Ramos (cell line): ENCODE measurements around the gene WIPF2.

ENCODE experiments used
- in situ Hi-C: fragments of 300-500 bp; cut with MboI; formaldehyde crosslinking; loops from one replicate; pipeline ENCODE4 v1.14.3; 2022; ENCODE audit warnings: low sequenced_read_pairs; ENCODE audit not compliant: unreplicated experiment

WIPF2 gene

DNA sequence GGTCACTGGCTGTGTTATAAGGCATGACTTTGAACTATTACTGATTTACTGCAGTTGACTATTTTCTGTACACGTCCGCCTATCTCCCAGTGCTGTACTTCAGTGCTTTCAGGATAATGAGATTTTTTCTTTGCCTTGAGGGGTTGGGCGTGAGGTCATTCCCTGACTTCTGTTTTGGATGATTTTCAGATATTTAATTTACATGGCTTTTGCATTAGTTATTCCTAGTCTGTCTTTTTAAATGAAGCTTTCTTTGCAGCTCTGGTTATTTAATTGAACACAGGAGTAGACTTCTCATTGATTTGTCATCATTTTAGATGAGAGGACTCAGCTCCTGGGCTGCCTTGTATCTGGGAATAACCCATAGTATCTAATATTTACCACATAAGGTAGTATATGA lies 23.7 kb downstream of the WIPF2 start:
- in situ Hi-C loops, result no loop called here

- in situ Hi-C loops, result no loop called here
These were observed 24.7 kb downstream of the WIPF2 start for GRCh38 chr17:40243761-40244160.

DNA sequence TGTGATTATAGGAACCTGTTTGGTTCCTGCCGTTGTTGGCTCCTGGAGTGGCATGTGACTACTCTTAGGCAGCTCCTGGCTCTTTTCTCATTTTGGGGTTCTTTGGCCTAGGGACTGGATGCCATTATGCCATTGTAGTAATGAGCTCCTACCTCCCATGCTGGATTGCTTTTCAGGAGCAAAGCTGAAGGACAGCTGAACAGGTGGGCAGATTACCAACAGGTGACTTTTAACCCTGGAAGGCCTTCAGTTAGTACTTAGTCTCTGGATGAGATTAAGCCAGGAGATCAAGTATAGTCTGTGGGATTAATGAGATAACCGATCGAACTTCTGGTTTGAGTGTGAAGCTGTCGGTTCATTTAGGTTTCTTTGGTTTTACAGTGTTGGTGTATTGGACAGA lies 25.2 kb downstream of the WIPF2 start:
- in situ Hi-C loops, result no loop called here

- in situ Hi-C loops, result no loop called here
These were observed 28.9 kb downstream of the WIPF2 start for GRCh38 chr17:40247926-40248495.

- in situ Hi-C loops, result no loop called here
These were observed 29.4 kb downstream of the WIPF2 start for GRCh38 chr17:40248507-40248906.

- in situ Hi-C loops, result no loop called here
These were observed 32.5 kb downstream of the WIPF2 start for GRCh38 chr17:40251576-40251975.

DNA sequence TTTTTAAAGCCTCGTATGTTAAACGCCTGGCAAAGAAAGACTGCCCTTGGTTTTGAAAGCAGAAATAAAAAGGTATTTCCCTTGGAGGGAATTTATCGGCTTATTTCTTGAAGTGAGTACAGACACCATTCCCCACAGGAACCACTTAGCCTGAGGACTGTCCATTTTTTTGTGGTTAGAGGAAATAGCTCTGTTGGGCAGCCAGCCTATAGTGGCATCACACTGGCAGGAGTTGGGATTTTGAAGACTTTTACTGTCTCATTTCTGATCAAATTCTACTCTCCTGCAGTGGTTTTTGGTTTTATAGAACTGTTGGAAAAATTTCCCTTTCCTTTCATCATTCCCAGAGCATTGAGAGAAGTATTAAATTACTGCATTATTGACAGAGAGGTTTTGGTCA lies 34.5 kb downstream of the WIPF2 start:
- in situ Hi-C loops, result no loop called here

DNA sequence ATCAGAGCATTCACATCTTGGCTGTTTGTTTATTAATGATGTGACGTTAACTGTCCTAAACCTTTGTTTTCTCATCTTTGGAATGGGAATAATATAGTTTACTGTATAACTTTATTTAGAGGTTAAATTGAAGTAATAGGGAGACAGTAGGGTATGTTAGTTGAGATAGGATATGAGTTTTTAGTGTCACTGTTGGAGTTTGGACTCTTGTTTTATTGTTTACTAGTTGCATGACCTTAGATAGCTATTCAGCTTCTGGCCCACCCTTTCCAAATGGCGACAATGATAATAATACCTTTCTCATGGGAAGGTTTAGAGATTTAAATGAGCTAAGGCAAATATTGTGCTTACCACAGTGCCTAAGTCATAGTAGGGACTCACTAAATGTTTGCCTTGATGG lies 40.4 kb downstream of the WIPF2 start:
- in situ Hi-C loops, result no loop called here

DNA sequence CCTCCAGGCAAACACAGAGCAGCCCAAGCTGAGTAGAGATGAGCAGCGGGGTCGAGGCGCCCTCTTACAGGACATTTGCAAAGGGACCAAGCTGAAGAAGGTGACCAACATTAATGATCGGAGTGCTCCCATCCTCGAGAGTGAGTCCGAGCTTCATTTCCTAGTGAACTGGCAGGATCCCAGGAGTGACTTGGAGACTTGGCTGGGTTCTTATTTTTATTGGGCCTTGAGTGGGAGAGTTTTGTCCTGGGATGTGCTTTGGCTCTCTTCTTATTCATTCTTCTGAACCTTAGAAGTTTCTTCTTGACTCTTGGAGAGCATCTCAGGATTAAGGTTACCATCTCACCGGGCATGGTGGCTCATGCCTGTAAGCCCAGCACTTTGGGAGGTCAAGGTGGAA lies 41.4 kb downstream of the WIPF2 start:
- in situ Hi-C loops, result no loop called here

- in situ Hi-C loops, result no loop called here
These were observed 45.5 kb downstream of the WIPF2 start for GRCh38 chr17:40264458-40265185.

DNA sequence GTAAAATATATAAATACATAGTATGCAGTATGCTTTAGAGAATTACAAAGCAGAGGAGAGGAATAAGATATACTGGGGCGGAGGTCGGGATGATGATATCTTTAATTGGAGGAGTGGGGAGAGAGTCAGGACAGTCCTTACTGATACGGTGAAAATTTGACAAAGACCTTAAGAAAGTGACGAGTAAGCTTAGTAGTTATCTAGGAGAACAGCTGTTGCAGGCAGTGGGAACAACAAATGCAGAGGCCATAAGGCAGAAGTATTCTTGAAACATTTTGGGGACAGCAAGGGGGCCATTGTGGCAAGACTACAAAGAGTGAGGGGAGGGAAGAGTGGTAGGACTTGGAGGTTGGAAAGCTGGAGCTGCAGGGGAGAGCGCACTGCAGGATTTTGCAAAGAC lies 46.2 kb downstream of the WIPF2 start:
- in situ Hi-C loops, result no loop called here

GRCh38 chr17:40266882-40267281 lies 47.8 kb downstream of the WIPF2 start:
- in situ Hi-C loops, result no loop called here

- in situ Hi-C loops, result no loop called here
These were observed 49.1 kb downstream of the WIPF2 start for GRCh38 chr17:40268141-40268712.

GRCh38 chr17:40278414-40278813 lies 59.3 kb downstream of the WIPF2 start:
- in situ Hi-C loops, result no loop called here

DNA sequence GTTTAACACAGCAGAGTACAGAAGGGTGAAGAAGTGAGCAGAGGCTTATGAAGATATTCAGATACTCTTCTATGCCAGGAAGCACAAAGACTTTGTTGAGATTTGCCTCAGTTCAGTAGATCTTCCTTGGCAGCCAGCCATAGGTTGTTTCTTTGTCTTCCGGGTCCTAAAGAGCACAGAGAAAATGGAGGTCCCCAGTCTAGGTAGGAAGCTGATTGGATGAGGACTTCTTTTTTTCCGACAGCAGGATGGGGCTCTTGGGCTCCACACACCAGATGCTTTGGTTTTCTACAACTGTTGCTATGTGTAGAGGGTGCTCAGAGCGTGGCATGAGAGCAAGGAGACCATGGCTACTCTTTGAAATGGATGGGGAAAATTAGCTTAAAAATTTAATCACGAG lies 60.3 kb downstream of the WIPF2 start:
- in situ Hi-C loops, result no loop called here

DNA sequence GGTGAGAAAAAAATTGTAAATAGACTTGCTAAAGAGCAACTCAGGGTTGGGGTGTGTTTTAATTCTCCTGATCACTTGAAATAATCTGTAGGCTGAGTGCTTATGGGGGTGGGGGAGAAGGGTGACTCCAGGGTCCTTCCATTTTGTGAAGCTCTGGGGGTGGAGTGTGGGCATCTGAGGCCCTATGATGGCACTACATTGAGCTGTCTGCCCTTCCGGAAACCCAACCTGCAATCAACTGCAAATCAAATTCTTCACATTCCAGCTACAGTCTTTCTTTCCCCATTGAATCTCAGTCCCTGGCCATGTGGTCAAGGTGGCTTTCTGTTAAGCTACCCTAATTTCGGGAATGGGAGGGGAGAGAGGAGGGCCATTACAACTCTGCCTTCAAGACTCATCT lies 62.6 kb downstream of the WIPF2 start:
- in situ Hi-C loops, result no loop called here

- in situ Hi-C loops, result no loop called here
These were observed 64.6 kb downstream of the WIPF2 start for GRCh38 chr17:40283662-40284061.

- in situ Hi-C loops, result no loop called here
These were observed 65.1 kb downstream of the WIPF2 start for GRCh38 chr17:40284085-40284713.

DNA sequence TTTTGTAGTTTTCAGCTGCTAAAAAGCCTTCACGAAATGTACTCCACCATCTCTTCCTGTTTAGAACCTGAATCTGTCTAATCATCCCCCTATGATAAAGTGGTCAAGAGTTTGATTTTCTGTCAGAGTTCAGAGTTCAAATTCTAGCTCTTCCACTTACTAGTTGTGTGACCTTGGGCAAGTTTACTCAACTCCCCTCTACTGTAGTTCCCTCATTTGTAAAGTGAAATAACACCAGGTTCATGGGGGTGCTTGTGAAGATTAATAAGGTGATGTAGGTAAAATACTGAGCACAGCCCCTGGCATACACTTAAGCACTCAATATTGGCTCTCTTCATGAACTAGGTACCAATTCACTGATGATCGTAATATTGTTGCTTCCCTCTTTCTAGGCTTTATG lies 67.4 kb downstream of the WIPF2 start:
- in situ Hi-C loops, result no loop called here

DNA sequence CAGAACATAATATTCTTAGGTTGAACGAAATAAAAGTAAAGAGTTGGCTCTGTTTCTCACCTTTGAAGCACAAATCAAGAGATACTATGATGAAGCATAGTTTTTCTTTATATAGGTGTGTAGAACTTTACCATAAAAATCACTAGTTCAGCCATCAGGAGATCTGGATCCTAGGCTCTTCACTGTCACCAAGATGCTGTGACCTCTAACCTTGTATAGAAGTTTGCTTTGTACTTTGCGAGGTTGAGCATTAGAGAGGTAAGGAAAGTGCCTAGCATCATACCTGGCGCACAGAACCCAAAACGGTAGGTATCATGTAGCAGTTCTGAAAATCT lies 68.0 kb downstream of the WIPF2 start:
- in situ Hi-C loops, result no loop called here

- in situ Hi-C loops, result no loop called here
These were observed 68.6 kb downstream of the WIPF2 start, which contains the start of gene CDC6 for GRCh38 chr17:40287494-40288369. Gene CDC6 (plus strand): TSS chr17:40287879. CDS start chr17:40289421, 1,542 bp downstream.
